ENCODE data around the gene POMC. TPM values are rescaled to one million over a fixed set of nuclear protein-coding genes. Genes with fewer than 3 reads are reported as not detected.

Gene POMC
- polyA plus RNA-seq, 1 donor from 2014 or later, result not detected

DNA sequence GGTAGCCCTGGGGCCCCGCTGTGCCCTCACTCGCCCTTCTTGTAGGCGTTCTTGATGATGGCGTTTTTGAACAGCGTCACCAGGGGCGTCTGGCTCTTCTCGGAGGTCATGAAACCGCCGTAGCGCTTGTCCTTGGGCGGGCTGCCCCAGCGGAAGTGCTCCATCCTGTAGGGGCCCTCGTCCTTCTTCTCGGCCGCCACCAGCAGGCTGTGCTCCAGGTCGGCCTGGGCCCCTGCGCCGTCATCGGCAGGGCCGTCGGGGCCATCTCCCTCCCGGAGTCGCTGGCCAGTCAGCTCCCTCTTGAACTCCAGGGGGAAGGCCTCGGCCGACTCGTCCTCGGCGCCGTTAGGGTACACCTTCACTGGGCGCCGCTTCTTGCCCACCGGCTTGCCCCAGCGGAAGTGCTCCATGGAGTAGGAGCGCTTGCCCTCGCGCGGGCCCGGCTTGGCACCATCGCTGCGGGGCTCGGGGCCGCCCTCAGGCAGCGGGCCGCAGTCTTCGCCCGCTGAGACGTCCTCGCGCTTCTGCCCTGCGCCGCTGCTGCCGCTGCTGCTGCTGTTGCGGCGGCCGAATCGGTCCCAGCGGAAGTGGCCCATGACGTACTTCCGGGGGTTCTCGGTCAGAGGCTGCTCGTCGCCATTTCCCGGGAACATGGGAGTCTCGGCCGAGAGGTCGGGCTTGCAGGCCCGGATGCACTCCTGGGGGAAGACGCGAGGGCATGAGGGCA lies 7.2 kb downstream of the POMC start:
- Histone ChIP-seq H3K4me3 (ENCODE audit: low read length) (no peak overlapping the region), H3K9me2 (ENCODE audit: insufficient read depth, low read length) (no peaks in the 10 kb centered on the region), H3K9me3 (ENCODE audit: low read length) (no peaks in the 10 kb centered on the region), H4K20me1 (ENCODE audit: insufficient read depth) (no peaks in the 10 kb centered on the region), H3K4me2 (ENCODE audit: low read length) (no peak overlapping the region), H3F3A (ENCODE audit: insufficient read depth, low read length, poor library complexity, severe bottlenecking) (no peaks in the 10 kb centered on the region), H3K36me3 (ENCODE audit: insufficient read depth, low read length) (no peaks in the 10 kb centered on the region), H3K79me2 (replicated peaks; ENCODE audit: insufficient read depth, low read length) (no peaks in the 10 kb centered on the region), H2AFZ (ENCODE audit: low read depth, low read length) (no peak overlapping the region), H3K9ac (ENCODE audit: low read length) (no peak overlapping the region), H3K27ac (ENCODE audit: low read length) (no peak overlapping the region), H3K27me3 (ENCODE audit: insufficient read depth, low read depth, low read length) (peaks cover 1% of the 10 kb centered on the region)
- TF ChIP-seq SMC3 (conservative IDR thresholded peaks at IDR 0.05; ENCODE audit: poor library complexity) (no peak), RAD21 (conservative IDR thresholded peaks at IDR 0.05) (no peak), TAF1 (IDR thresholded peaks at IDR 0.05; ENCODE audit: low read depth) (no peak), POLR2AphosphoS5 (IDR thresholded peaks at IDR 0.05) (no peak), EZH2 (IDR thresholded peaks at IDR 0.05; ENCODE audit: borderline replicate concordance, insufficient read depth, low read length, poor library complexity, severe bottlenecking) (no peak), EP300 (conservative IDR thresholded peaks at IDR 0.05; ENCODE audit: poor library complexity, severe bottlenecking) (no peak), MXI1 (conservative IDR thresholded peaks at IDR 0.05; ENCODE audit: poor library complexity, severe bottlenecking) (no peak), CTCF (IDR thresholded peaks at IDR 0.05; ENCODE audit: poor library complexity, severe bottlenecking) (no peak)
- TF ChIP-seq, protein P1, sequence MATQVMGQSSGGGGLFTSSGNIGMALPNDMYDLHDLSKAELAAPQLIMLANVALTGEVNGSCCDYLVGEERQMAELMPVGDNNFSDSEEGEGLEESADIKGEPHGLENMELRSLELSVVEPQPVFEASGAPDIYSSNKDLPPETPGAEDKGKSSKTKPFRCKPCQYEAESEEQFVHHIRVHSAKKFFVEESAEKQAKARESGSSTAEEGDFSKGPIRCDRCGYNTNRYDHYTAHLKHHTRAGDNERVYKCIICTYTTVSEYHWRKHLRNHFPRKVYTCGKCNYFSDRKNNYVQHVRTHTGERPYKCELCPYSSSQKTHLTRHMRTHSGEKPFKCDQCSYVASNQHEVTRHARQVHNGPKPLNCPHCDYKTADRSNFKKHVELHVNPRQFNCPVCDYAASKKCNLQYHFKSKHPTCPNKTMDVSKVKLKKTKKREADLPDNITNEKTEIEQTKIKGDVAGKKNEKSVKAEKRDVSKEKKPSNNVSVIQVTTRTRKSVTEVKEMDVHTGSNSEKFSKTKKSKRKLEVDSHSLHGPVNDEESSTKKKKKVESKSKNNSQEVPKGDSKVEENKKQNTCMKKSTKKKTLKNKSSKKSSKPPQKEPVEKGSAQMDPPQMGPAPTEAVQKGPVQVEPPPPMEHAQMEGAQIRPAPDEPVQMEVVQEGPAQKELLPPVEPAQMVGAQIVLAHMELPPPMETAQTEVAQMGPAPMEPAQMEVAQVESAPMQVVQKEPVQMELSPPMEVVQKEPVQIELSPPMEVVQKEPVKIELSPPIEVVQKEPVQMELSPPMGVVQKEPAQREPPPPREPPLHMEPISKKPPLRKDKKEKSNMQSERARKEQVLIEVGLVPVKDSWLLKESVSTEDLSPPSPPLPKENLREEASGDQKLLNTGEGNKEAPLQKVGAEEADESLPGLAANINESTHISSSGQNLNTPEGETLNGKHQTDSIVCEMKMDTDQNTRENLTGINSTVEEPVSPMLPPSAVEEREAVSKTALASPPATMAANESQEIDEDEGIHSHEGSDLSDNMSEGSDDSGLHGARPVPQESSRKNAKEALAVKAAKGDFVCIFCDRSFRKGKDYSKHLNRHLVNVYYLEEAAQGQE (IDR thresholded peaks at IDR 0.05; ENCODE audit: borderline replicate concordance), result no peak

DNA sequence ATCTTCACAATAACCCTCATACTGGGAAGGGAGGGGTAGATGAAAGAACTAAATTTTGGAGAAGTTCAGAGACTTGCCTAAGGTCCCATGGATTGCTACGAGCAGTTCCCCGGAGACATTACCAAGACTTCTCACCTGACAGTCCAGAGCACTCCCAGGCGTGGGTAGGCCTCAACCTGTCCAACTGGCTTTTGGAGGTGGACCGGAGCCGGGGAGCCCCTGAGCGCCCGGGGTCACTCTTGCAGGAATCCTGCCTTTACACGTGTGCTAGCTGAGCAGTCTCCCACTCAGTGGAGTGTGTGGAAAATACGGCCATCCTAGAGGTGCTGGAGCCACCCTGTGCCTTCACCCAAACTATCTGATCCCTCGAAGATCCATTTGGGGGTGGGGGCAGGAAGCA lies 8.0 kb downstream of the POMC start:
- Histone ChIP-seq H3K4me3 (ENCODE audit: low read length) (no peak overlapping the region), H3K36me3 (ENCODE audit: insufficient read depth, low read length) (no peaks in the 10 kb centered on the region), H3K9me2 (ENCODE audit: insufficient read depth, low read length) (no peaks in the 10 kb centered on the region), H3K9me3 (ENCODE audit: low read length) (no peaks in the 10 kb centered on the region), H3K9ac (ENCODE audit: low read length) (no peak overlapping the region), H3K27me3 (ENCODE audit: insufficient read depth, low read depth, low read length) (no peaks in the 10 kb centered on the region), H2AFZ (ENCODE audit: low read depth, low read length) (no peak overlapping the region), H3K4me2 (ENCODE audit: low read length) (no peak overlapping the region), H3F3A (ENCODE audit: insufficient read depth, low read length, poor library complexity, severe bottlenecking) (no peaks in the 10 kb centered on the region), H3K27ac (ENCODE audit: low read length) (no peak overlapping the region), H3K79me2 (replicated peaks; ENCODE audit: insufficient read depth, low read length) (no peaks in the 10 kb centered on the region), H4K20me1 (ENCODE audit: insufficient read depth) (no peaks in the 10 kb centered on the region)
- TF ChIP-seq POLR2AphosphoS5 (IDR thresholded peaks at IDR 0.05) (no peak), EZH2 (IDR thresholded peaks at IDR 0.05; ENCODE audit: borderline replicate concordance, insufficient read depth, low read length, poor library complexity, severe bottlenecking) (no peak)
- TF ChIP-seq, protein P1 (IDR thresholded peaks at IDR 0.05; ENCODE audit: borderline replicate concordance), result no peak

All from neural cell (in vitro differentiated cells).